KMS-11 (cell line): Measurements from ENCODE around the gene TMEM151B.
A peak's percentile ranks its signal among the peaks of the same experiment; 100 is the strongest.

ENCODE experiments used
- H2AFZ ChIP-seq: fragments of 200-600 bp; sonication (generic); 2 replicates; pipeline ENCODE4 v1.6.1; 2016; ENCODE audit warnings: antibody characterized with exemption, mixed run types, low read depth
- H3K27ac ChIP-seq: fragments of 200-600 bp; sonication (generic); 2 replicates; pipeline ENCODE4 v1.6.1; 2016; ENCODE audit warnings: mild to moderate bottlenecking, mixed run types
- H3K27me3 ChIP-seq: fragments of 200-600 bp; sonication (generic); 2 replicates; pipeline ENCODE4 v1.6.1; 2017; ENCODE audit warnings: mild to moderate bottlenecking, low read depth, mixed run types, moderate library complexity; ENCODE audit not compliant: insufficient read depth
- H3K36me3 ChIP-seq: fragments of 200-600 bp; sonication (generic); 2 replicates; pipeline ENCODE4 v1.6.1; 2017; ENCODE audit warnings: mild to moderate bottlenecking, mixed run types; ENCODE audit not compliant: insufficient read depth
- H3K4me1 ChIP-seq: fragments of 200-600 bp; sonication (generic); 2 replicates; pipeline ENCODE4 v1.6.1; 2016; ENCODE audit warnings: mild to moderate bottlenecking, low read depth, mixed run types; ENCODE audit not compliant: poor library complexity, severe bottlenecking
- H3K4me2 ChIP-seq: fragments of 200-600 bp; sonication (generic); 2 replicates; pipeline ENCODE4 v1.7.0; 2016; ENCODE audit warnings: mild to moderate bottlenecking, mixed run types
- H3K4me3 ChIP-seq: fragments of 200-600 bp; sonication (generic); IDR thresholded peaks from 2 replicates; pipeline ENCODE4 v1.6.1; 2017; ENCODE audit warnings: low read depth, low read length, mixed read lengths; ENCODE audit not compliant: insufficient read depth
- H3K79me2 ChIP-seq: fragments of 200-600 bp; sonication (generic); 2 replicates; pipeline ENCODE4 v1.6.1; 2016; ENCODE audit warnings: low read depth, mixed run types; ENCODE audit not compliant: insufficient read depth
- H3K9ac ChIP-seq: fragments of 200-600 bp; sonication (generic); 2 replicates; pipeline ENCODE4 v1.6.1; 2016; ENCODE audit warnings: mild to moderate bottlenecking, mixed run types
- H4K20me1 ChIP-seq: fragments of 200-600 bp; sonication (generic); 2 replicates; pipeline ENCODE4 v1.6.1; 2016; ENCODE audit warnings: mild to moderate bottlenecking, mixed run types; ENCODE audit not compliant: insufficient read depth
- CTCF ChIP-seq: fragments of 200-600 bp; sonication (generic); conservative IDR thresholded peaks from 2 replicates; pipeline ENCODE4 v1.6.1; 2017; ENCODE audit warnings: low read depth, mild to moderate bottlenecking, antibody characterized with exemption, low read length, moderate library complexity, mixed read lengths

The TMEM151B gene

DNA sequence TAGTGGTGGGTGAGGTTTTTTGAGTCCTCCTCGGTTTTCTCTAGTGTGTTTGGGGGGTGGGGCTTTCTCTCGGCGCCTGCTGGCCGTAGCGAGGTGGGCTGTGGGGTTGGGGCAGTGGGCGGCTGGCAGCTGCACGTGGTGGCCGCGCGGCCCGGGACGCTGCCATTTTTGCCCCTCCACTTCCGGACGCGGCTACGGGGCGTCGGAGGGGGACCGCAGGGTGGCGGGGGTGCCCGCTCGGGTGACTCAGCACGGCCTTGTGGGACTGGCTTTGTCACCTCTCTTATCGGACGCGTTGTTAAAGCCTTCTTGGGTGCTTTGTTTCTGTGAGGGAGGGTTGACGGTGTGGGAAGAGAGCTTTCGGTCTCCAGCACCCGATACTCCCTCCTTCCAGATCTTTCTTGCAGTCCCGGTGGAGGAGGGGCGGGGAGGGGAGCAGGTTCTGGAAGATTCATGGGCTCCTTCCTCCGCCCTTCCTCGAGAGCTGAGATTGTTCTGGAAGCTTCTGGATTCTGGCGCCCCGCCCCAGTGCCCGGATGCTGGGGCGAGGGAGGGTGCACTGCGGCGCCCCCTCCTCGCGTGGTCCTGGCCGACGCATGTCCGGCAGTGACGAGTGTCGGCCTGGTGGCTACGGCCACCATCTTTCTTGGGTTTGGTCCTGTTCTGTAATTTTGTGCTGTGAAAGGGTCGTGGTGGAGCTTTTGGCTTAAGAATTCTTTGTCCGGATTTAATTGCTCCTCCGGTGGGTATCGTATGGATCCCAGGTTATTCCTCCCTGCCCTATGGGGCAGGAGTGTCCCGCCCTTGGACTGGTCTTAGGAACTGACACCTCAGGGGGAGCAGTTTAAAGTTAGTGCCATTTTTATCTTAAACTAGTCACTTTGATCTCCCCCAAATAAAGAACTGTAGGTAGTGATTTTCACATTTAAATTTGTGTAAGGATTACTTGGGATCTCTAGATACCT lies 22.6 kb upstream of the TMEM151B start:
- Histone ChIP-seq H4K20me1 (peaks cover 51% of the 10 kb centered on the region), H3K4me1 (peaks cover 53% of the 10 kb centered on the region), H3K36me3 (peaks cover 47% of the 10 kb centered on the region; the same call in 1 of the 2 replicates), H3K9ac (peak overlapping the region; percentile 98), H2AFZ (no peak overlapping the region), H3K27me3 (no peaks in the 10 kb centered on the region), H3K4me3 (no peak overlapping the region), H3K4me2 (peak overlapping the region; percentile 99), H3K79me2 (peaks cover 56% of the 10 kb centered on the region), H3K27ac (peak overlapping the region; percentile 91)
- TF ChIP-seq CTCF = no peak

DNA sequence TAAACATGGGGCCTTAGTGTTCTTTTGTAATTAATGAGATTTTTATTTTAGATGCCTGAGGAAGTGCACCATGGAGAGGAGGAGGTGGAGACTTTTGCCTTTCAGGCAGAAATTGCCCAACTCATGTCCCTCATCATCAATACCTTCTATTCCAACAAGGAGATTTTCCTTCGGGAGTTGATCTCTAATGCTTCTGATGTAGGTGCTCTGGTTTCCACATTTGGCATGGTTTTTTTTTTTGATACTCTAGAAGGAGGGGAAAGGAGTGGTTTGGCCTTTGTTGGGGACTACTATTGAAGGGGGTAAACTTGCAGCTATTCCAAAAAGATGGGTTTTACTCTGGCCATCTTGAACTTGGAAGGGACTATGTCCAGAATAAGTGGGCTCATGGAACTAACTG lies 21.7 kb upstream of the TMEM151B start:
- H3K4me1 ChIP-seq = peaks cover 63% of the 10 kb centered on the region
- peak overlapping the region; percentile 91 for H3K27ac ChIP-seq

DNA sequence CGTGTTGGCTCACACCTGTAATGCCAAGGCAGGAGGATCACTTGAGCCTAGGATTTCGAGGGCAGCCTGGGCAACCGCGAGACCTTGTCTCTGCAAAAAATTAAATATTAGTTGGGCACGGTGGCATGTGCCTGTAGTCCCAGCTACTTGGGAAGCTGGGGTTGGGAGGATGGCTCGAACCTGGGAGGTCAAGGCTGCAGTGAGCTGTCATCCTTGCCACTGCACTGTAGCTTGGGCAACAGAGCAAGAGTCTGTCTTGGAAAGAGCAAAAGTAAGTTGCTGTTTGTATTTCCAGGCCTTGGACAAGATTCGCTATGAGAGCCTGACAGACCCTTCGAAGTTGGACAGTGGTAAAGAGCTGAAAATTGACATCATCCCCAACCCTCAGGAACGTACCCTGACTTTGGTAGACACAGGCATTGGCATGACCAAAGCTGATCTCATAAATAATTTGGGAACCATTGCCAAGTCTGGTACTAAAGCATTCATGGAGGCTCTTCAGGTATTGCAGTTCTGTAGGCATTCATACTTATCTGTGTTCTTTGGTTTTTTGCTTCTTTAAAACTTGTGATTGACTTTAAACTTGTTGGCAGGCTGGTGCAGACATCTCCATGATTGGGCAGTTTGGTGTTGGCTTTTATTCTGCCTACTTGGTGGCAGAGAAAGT lies 21.0 kb upstream of the TMEM151B start:
- no peaks in the 10 kb centered on the region for H3K27me3 ChIP-seq
- H3K79me2 ChIP-seq = peaks cover 65% of the 10 kb centered on the region
- peaks cover 57% of the 10 kb centered on the region for H3K36me3 ChIP-seq
- no peak overlapping the region for H2AFZ ChIP-seq
- H4K20me1 ChIP-seq = peaks cover 63% of the 10 kb centered on the region
- H3K9ac ChIP-seq = peak overlapping the region; percentile 98
- TF ChIP-seq CTCF = no peak
- H3K27ac ChIP-seq = peak overlapping the region; percentile 91; the same call in 1 of the 2 replicates
- H3K4me3 ChIP-seq = no peak overlapping the region
- peaks cover 69% of the 10 kb centered on the region for H3K4me1 ChIP-seq
- H3K4me2 ChIP-seq = peak overlapping the region; percentile 99

More for the DNA sequence above, 21.7 kb upstream of the TMEM151B start:
- H3K4me2 ChIP-seq = peak overlapping the region; percentile 99
- H3K36me3 ChIP-seq = peaks cover 51% of the 10 kb centered on the region; the same call in 1 of the 2 replicates
- no peak overlapping the region for H2AFZ ChIP-seq
- H3K9ac ChIP-seq = peak overlapping the region; percentile 98
- H4K20me1 ChIP-seq = peaks cover 59% of the 10 kb centered on the region
- no peak for TF ChIP-seq CTCF
- no peaks in the 10 kb centered on the region for H3K27me3 ChIP-seq
- peaks cover 65% of the 10 kb centered on the region for H3K79me2 ChIP-seq
- H3K4me3 ChIP-seq = no peak overlapping the region

- no peak overlapping the region for H2AFZ ChIP-seq
- no peak overlapping the region; the same call in 1 of the 2 replicates for H3K9ac ChIP-seq
- H3K4me2 ChIP-seq = peak overlapping the region; percentile 99
- no peaks in the 10 kb centered on the region for H3K27me3 ChIP-seq
- peak overlapping the region; percentile 12; the same call in 1 of the 2 replicates for H3K27ac ChIP-seq
- peaks cover 65% of the 10 kb centered on the region for H3K79me2 ChIP-seq
- peaks cover 60% of the 10 kb centered on the region for H3K36me3 ChIP-seq
- H4K20me1 ChIP-seq = peaks cover 65% of the 10 kb centered on the region
- H3K4me1 ChIP-seq = peaks cover 74% of the 10 kb centered on the region
- no peak for TF ChIP-seq CTCF
- no peak overlapping the region for H3K4me3 ChIP-seq
These were observed 20.1 kb upstream of the TMEM151B start for GRCh38 chr6:44250067-44250717.
